ENCODE measurements around the gene BMPER.

BMPER gene

GRCh38 chr7:33961948-33962347 is 56.6 kb downstream of the BMPER start:
- TF ChIP-seq, protein P1, sequence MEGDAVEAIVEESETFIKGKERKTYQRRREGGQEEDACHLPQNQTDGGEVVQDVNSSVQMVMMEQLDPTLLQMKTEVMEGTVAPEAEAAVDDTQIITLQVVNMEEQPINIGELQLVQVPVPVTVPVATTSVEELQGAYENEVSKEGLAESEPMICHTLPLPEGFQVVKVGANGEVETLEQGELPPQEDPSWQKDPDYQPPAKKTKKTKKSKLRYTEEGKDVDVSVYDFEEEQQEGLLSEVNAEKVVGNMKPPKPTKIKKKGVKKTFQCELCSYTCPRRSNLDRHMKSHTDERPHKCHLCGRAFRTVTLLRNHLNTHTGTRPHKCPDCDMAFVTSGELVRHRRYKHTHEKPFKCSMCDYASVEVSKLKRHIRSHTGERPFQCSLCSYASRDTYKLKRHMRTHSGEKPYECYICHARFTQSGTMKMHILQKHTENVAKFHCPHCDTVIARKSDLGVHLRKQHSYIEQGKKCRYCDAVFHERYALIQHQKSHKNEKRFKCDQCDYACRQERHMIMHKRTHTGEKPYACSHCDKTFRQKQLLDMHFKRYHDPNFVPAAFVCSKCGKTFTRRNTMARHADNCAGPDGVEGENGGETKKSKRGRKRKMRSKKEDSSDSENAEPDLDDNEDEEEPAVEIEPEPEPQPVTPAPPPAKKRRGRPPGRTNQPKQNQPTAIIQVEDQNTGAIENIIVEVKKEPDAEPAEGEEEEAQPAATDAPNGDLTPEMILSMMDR (IDR thresholded peaks at IDR 0.05; ENCODE audit: low read depth, low read length): no peak
- H3K27ac ChIP-seq: no peak overlapping the region
- H3K4me3 ChIP-seq (ENCODE audit: low read depth, low read length): no peak overlapping the region
- H3K36me3 ChIP-seq: no peaks in the 10 kb centered on the region
- no peaks in the 10 kb centered on the region for H3K27me3 ChIP-seq (ENCODE audit: insufficient read depth, low read depth, severe bottlenecking)
- no peaks in the 10 kb centered on the region for H3K9me3 ChIP-seq (ENCODE audit: severe bottlenecking)
- no peak for DNase-seq

DNA sequence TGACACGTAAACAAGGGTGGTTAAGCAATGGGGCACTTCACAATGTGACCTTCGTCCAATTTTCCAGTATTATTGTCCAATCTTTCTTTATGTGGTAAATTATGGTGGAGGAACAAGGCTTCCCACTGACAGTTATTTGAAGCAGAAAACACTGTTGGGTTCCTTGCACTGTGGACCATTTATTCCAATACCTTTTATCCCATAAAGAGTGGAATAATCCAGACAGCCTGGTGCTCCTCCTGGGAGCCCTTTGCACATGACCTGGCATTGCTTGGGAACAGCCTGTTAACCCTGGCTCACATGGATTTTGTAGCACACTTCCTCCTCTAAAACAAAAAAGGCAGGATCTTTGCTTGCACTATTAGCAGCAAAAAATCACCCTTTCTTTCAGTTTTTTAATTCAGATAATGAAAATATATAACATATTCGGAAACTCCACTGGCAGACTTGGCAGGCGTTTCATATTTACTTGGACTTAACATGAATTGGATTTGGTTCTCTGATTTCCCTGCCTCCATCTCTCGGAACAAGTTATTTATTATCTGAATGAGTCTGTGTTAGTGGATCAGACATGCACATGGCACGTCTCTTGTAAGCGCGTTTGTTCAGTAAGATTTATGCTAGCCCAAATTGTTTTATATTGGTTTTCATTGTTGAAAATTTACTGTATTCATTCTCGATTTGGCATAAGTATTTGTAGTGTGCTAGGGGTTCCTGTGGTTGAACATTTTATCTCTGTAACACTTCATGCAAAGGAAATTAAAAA is 59.3 kb downstream of the BMPER start:
- no peaks in the 10 kb centered on the region for H3K27me3 ChIP-seq (ENCODE audit: insufficient read depth, low read depth, severe bottlenecking)
- DNase-seq: no peak

GRCh38 chr7:33965183-33965744 is 59.9 kb downstream of the BMPER start:
- TF ChIP-seq, protein P1 (IDR thresholded peaks at IDR 0.05; ENCODE audit: low read depth, low read length): no peak
- no peak overlapping the region for H3K27ac ChIP-seq
- no peaks in the 10 kb centered on the region for H3K27me3 ChIP-seq (ENCODE audit: insufficient read depth, low read depth, severe bottlenecking)
- H3K36me3 ChIP-seq: no peaks in the 10 kb centered on the region
- H3K4me3 ChIP-seq (ENCODE audit: low read depth, low read length): no peak overlapping the region
- DNase-seq: no peak
- H3K9me3 ChIP-seq (ENCODE audit: severe bottlenecking): no peaks in the 10 kb centered on the region

More for the DNA sequence above, 59.3 kb downstream of the BMPER start:
- TF ChIP-seq, protein P1 (IDR thresholded peaks at IDR 0.05; ENCODE audit: low read depth, low read length): no peak
- H3K4me3 ChIP-seq (ENCODE audit: low read depth, low read length): no peak overlapping the region
- H3K27ac ChIP-seq: no peak overlapping the region
- H3K9me3 ChIP-seq (ENCODE audit: severe bottlenecking): no peaks in the 10 kb centered on the region
- no peaks in the 10 kb centered on the region for H3K36me3 ChIP-seq

- H3K9me3 ChIP-seq (ENCODE audit: severe bottlenecking): no peaks in the 10 kb centered on the region
- no peaks in the 10 kb centered on the region for H3K36me3 ChIP-seq
- no peaks in the 10 kb centered on the region for H3K27me3 ChIP-seq (ENCODE audit: insufficient read depth, low read depth, severe bottlenecking)
- TF ChIP-seq, protein P1 (IDR thresholded peaks at IDR 0.05; ENCODE audit: low read depth, low read length): no peak
- H3K4me3 ChIP-seq (ENCODE audit: low read depth, low read length): no peak overlapping the region
- H3K27ac ChIP-seq: no peak overlapping the region
- no peak for DNase-seq
Observed at GRCh38 chr7:33968591-33968990, 63.3 kb downstream of the BMPER start.

DNA sequence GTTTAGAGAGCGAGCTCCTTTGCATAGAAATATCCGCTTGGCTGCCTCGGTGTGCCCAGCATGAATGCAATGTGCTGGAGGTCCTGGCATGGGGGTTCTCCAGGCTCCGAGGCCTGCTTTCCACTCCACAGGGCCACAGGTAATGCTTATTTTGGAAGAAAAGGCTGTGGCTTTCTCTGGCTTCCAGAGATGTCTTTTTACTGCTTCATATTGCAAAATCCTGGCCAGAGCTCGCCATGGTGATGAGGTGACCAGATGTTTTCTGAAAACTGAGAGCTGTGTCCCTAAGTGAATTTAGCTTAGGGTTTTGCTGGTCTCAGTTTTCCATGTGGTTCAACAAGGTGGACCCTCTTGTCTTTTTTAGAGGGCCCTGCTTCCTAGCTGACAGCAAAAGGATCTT is 65.2 kb downstream of the BMPER start:
- H3K9me3 ChIP-seq (ENCODE audit: severe bottlenecking): no peaks in the 10 kb centered on the region
- H3K27me3 ChIP-seq (ENCODE audit: insufficient read depth, low read depth, severe bottlenecking): no peaks in the 10 kb centered on the region
- TF ChIP-seq, protein P1 (IDR thresholded peaks at IDR 0.05; ENCODE audit: low read depth, low read length): no peak
- H3K36me3 ChIP-seq: no peaks in the 10 kb centered on the region
- DNase-seq: no peak
- no peak overlapping the region for H3K4me3 ChIP-seq (ENCODE audit: low read depth, low read length)
- no peak overlapping the region for H3K27ac ChIP-seq
